LNCaP clone FGC (cell line): Measurements from ENCODE around the gene VPS11.

Source experiments
- DNase-seq: peaks from one replicate; pipeline ENCODE4 v3.0.0-alpha.2; 2011; ENCODE audit warnings: low read depth
- H3K4me3 ChIP-seq: 2 replicates; pipeline ENCODE4 v1.5.1; 2011; ENCODE audit warnings: mild to moderate bottlenecking, low read depth, low read length, control low read depth
- TF ChIP-seq, protein P1 (sequence below): IDR thresholded peaks from 2 replicates; pipeline ENCODE4 v1.5.1; 2012; ENCODE audit warnings: mild to moderate bottlenecking; ENCODE audit not compliant: control insufficient read depth, insufficient read depth; ENCODE audit errors: extremely low read depth

VPS11 gene

DNA sequence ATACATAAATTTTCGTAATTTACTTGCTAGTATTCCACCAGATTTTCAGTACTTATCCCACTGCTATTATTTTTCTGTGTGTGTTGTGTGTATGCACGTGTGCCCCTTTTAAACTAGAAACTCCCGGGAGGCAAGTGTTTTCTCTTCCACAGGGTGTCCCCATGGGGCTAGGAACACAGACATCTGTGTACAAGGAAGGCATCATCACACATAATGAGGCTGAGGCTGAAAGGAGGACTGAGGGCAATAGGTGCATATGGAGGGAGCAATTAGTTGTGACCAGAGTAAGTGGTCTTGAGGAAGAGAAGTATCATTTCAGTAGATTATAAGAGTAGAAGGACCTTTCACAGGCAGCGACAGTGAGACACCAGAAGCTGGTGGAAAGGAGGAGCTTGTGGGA, 36.2 kb downstream of the VPS11 start:
- TF ChIP-seq, protein P1, sequence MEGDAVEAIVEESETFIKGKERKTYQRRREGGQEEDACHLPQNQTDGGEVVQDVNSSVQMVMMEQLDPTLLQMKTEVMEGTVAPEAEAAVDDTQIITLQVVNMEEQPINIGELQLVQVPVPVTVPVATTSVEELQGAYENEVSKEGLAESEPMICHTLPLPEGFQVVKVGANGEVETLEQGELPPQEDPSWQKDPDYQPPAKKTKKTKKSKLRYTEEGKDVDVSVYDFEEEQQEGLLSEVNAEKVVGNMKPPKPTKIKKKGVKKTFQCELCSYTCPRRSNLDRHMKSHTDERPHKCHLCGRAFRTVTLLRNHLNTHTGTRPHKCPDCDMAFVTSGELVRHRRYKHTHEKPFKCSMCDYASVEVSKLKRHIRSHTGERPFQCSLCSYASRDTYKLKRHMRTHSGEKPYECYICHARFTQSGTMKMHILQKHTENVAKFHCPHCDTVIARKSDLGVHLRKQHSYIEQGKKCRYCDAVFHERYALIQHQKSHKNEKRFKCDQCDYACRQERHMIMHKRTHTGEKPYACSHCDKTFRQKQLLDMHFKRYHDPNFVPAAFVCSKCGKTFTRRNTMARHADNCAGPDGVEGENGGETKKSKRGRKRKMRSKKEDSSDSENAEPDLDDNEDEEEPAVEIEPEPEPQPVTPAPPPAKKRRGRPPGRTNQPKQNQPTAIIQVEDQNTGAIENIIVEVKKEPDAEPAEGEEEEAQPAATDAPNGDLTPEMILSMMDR = no peak
- no peak overlapping the region for H3K4me3 ChIP-seq

DNA sequence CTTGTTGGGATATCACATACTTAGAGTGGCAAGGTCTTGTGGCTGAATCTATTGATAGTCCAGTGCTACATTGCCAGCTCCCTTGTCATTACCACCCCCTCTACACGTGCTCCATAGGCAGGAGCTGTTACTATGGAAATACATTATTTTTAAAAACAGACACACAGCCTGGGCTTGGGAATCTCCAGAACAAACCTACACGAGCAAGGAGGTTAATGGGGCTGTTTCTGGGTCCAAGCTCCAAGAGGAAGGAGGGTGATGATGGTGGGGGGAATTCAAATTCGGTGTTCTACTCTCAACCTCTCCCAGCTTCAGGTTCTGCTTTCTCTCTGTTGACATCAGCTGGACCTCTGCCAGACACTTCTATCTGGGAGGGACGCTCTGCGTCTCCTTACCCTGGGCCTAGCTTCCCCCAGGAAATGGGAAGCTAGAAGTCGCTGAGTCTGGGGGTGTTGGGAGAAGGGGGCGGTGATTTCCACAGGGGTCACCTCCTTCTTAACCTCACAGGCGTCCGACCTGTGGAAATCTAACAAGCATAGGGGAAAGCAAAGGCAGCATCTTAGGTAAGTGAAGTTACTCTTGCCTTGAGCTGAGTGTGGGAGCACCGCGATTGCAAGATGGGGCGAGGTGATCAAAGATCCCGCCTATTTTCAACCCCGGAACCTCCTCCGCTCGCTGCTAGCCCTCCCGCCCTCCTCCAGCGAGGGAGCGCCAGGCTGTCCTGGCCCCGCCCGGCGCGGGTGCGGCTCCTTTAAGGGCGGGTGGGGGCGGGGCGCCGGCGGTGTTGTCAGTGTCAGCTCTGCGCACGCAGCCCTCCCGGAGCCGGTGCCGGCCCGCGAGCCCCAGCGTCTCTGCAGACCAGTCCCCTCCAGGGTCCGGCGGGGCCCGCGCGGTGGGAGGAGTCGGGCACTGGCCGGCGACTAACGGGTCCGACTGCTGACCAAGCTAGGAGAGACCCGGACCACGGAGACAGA, 39.2 kb downstream of the VPS11 start, which contains the start of gene C2CD2L:
TSS of gene C2CD2L (plus strand) at position 781 of the 974 bp plus-strand sequence. CDS start 398 bp downstream, outside the sequence.
- peak; percentile 71 for DNase-seq
- TF ChIP-seq, protein P1 = no peak
- peak within 1 kb of the TSS; percentile 73 for H3K4me3 ChIP-seq

More for the DNA sequence above, 36.2 kb downstream of the VPS11 start:
- no peak for DNase-seq

DNA sequence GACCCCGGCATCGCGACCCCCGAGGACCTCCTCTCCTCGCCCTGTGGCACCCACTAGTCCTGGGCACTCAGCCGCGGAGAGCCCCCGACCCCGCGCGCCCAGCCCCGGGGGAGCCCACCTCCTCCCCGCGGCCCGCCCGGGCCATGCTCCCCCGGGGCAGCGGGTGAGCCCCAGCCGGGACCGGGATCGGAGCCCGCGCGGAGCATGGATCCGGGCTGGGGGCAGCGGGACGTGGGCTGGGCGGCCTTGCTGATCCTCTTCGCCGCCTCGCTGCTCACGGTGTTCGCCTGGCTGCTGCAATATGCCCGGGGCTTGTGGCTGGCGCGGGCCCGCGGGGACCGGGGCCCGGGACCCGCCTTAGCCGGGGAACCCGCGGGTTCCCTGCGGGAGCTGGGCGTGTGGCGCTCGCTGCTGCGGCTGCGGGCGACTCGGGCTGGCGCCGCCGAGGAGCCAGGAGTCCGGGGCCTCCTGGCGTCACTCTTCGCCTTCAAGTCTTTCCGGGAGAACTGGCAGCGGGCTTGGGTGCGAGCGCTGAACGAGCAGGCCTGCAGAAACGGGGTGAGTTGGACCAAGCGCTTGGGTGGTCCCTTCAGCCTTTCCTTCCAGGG, 40.0 kb downstream of the VPS11 start:
- DNase-seq = no peak
- TF ChIP-seq, protein P1 = no peak
- H3K4me3 ChIP-seq = peak overlapping the region; percentile 73

DNA sequence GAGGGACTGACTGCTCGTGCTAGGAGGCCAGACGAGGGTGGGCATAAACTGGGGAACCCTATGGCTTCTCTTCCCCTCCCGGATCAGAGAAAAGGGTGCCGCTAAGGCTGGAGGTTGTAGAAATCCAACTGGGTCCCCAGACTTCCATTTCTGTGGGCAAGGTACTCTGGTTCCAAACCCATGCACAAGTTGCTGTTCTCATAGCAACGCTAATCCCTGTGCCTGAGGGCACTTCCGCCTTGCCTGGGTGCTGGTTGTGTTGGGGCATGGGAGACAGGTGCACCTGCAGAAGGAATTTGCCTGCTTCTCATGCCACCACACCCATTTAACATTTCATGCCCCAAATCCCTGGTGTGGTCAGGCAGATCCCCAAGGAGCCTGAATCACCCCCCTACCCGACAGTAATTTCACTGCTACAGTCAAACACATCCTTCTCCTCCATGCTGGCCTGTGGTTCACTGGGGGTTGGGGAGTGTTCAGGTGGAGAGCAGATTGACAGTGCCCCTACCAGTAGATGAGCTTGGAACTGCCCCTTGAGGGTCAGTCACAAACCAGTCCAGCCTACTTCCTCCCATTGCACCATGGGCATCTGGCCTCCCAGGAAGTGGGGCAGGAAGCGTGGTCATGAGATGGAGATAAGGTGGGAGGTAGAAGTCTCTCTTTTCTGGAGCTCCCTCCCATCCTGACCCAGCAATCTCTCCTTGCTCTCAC, 40.7 kb downstream of the VPS11 start:
- TF ChIP-seq, protein P1 = no peak
- no peak for DNase-seq
- peak overlapping the region; percentile 73 for H3K4me3 ChIP-seq

DNA sequence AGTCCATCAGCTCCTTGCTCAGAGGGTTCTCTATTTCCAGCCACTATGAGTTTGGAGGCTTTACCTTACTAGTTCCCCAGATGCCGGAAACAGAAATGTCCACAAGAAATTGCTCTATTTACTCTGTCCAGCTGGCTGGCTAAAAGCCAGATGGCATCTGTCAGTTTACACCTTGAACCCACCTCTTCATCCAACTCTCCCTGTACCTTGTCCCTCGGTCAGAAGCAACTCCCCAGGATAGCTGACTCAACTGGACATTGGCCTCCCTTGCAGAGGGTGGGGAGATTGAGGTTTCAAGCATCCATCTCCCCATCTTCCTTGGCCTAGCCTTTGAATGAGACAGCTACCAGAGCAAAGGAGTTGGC, 41.2 kb downstream of the VPS11 start:
- peak overlapping the region; percentile 73 for H3K4me3 ChIP-seq
- no peak for DNase-seq

DNA sequence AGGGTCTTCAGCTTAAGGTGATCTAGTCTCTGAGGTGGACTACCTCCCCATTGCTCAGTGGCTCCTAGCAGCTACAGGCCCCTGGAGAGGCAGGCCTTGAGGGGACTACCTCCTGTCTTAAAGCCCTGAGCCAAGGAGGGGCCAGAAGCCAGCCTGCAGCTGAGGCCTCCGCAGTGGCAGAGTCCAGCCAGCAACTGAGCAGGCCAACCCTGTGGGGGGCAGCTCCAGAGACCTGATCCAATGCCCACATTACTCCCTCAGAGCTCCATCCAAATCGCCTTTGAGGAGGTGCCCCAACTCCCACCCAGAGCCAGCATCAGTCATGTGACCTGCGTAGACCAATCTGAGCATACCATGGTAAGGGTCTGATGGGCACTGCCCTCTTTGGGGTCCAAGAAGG, 42.2 kb downstream of the VPS11 start:
- no peak overlapping the region for H3K4me3 ChIP-seq

More for the DNA sequence above, 41.2 kb downstream of the VPS11 start:
- TF ChIP-seq, protein P1 = no peak

More for the DNA sequence above, 42.2 kb downstream of the VPS11 start:
- DNase-seq = no peak
- TF ChIP-seq, protein P1 = no peak
